ENCODE results near the gene NUP93.
"Not testable (repeated sequence)": the region's sequence is repeated elsewhere in the genome, so short reads cannot be mapped to it uniquely, and the experiment has no call there.

NUP93 gene

GRCh38 chr16:56709443-56710040, 20.4 kb upstream of the NUP93 start:
- DNase-seq, result no peak

- no peak for DNase-seq
Observed at GRCh38 chr16:56710181-56710737, 19.7 kb upstream of the NUP93 start.

- DNase-seq, result no peak
Observed at GRCh38 chr16:56711862-56712261, 18.1 kb upstream of the NUP93 start.

- DNase-seq, result no peak
Observed at GRCh38 chr16:56713794-56714193, 16.1 kb upstream of the NUP93 start.

GRCh38 chr16:56715126-56715525, 14.8 kb upstream of the NUP93 start:
- DNase-seq, result no peak

GRCh38 chr16:56716761-56717160, 13.2 kb upstream of the NUP93 start:
- no peak for DNase-seq

- DNase-seq, result not testable (repeated sequence)
Observed at GRCh38 chr16:56717532-56717931, 12.4 kb upstream of the NUP93 start.

- no peak for DNase-seq
Observed at GRCh38 chr16:56722200-56722842, 7.6 kb upstream of the NUP93 start.

GRCh38 chr16:56724191-56724590, 5.7 kb upstream of the NUP93 start:
- no peak for DNase-seq

- DNase-seq, result no peak
Observed at GRCh38 chr16:56726283-56726682, 3.6 kb upstream of the NUP93 start.

- DNase-seq, result no peak
Observed at GRCh38 chr16:56726926-56727325, 3.0 kb upstream of the NUP93 start.

GRCh38 chr16:56728027-56728426, 1.9 kb upstream of the NUP93 start:
- DNase-seq, result no peak

GRCh38 chr16:56728980-56729734, 772 bp upstream of the NUP93 start:
- peak in 1 of 2 experiments; percentile 9 for DNase-seq

- no peak for DNase-seq
Observed at GRCh38 chr16:56732366-56732765, 2.4 kb downstream of the NUP93 start.

GRCh38 chr16:56732832-56733231, 2.9 kb downstream of the NUP93 start:
- DNase-seq, result no peak

- no peak for DNase-seq
Observed at GRCh38 chr16:56734429-56734828, 4.5 kb downstream of the NUP93 start.

- no peak for DNase-seq
Observed at GRCh38 chr16:56736476-56736875, 6.5 kb downstream of the NUP93 start.

- DNase-seq, result no peak
Observed at GRCh38 chr16:56737539-56737938, 7.6 kb downstream of the NUP93 start.

GRCh38 chr16:56738221-56738620, 8.3 kb downstream of the NUP93 start:
- DNase-seq, result no peak

- not testable (repeated sequence) for DNase-seq
Observed at GRCh38 chr16:56739378-56739777, 9.4 kb downstream of the NUP93 start.

- no peak for DNase-seq
Observed at GRCh38 chr16:56741399-56741798, 11.5 kb downstream of the NUP93 start.

GRCh38 chr16:56742030-56742984, 12.4 kb downstream of the NUP93 start:
- DNase-seq, result no peak

- no peak for DNase-seq
Observed at GRCh38 chr16:56743840-56744239, 13.9 kb downstream of the NUP93 start.

All from NCI-H2081 (cell line).